Hindlimb muscle (tissue), 1 donor: ENCODE data around the gene CATSPERZ. TPM values are rescaled to one million over a fixed set of nuclear protein-coding genes. Genes with fewer than 3 reads are reported as not detected.

Experiments used
- DNase-seq: peaks from one replicate; pipeline ENCODE4 v3.0.0-alpha.2; 2013
- polyA plus RNA-seq: library from polyadenylated mRNA; unstranded; fragments of 120-200 nt; gene quantifications from one replicate; pipeline ENCODE4 v1.2.1, GENCODE V29; 2013; ENCODE audit not compliant: insufficient read length

The CATSPERZ gene
- polyA plus RNA-seq, 1 donor, result not detected

DNA sequence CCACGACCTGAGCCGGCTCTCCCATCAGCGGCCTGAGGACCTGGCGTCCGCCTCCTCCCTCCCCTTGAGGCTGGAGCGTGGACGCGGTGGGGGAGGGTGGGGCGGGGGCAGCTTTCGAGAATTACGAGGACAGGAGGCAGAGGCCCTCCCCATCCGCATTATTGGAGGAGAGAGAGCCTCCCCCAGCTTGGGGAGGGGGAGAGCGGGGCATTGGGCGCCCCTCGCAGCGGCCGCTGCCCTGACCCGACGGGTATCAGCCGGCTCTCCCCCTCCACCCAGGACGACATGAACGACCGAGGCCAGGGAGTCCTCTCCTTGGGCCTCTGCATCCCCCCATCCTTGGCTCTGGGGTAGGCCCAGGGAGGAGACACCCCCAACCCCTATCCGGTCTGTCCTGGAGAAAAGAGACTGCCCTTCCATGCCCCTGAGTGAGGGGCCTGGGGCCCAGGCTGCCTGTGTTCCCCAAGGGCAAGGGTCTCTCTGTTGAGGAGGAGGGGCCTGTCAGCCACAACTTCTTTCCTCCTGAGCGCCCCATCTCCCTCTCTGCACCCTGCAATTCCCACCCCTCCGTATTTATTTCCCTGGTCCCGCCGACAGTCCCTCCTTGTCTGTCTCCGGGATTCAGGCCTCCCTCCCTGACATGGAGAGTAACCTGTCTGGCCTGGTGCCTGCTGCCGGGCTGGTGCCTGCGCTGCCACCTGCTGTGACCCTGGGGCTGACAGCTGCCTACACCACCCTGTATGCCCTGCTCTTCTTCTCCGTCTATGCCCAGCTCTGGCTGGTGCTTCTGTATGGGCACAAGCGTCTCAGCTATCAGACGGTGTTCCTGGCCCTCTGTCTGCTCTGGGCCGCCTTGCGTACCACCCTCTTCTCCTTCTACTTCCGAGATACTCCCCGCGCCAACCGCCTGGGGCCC is 14.0 kb upstream of the CATSPERZ start:
- DNase-seq, result no peak

DNA sequence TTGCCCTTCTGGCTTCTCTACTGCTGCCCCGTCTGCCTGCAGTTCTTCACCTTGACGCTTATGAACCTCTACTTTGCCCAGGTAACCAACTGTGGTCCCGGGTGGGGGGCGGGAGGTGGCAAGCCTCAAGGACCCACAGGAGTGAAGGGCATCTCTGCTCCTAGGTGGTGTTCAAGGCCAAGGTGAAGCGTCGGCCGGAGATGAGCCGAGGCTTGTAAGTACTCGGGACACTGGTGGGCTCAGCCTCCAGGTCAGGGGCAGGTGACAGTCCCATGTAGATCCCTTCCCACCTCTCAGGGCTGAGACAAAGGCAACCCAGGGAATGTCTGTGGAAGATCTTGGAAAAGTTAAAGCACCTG is 13.4 kb upstream of the CATSPERZ start:
- no peak for DNase-seq

DNA sequence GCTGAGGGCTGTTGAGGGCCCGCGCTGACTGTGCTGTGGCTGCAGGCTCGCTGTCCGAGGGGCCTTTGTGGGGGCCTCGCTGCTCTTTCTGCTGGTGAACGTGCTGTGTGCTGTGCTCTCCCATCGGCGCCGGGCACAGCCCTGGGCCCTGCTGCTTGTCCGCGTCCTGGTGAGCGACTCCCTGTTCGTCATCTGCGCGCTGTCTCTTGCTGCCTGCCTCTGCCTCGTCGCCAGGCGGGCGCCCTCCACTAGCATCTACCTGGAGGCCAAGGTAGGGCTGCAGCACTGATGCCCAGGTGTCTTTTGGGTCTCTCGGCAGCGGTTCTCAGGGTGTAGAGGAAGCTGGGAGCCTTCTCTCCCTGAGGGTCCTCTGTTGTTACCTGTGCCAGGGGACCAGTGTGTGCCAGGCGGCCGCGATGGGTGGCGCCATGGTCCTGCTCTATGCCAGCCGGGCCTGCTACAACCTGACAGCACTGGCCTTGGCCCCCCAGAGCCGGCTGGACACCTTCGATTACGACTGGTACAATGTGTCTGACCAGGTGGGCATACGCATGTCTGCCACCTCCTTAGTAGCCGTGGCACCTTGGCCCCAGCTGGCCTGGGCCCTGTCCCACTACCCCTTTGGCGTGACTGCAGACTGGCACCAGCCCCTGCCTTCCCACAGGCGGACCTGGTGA is 12.3 kb upstream of the CATSPERZ start:
- DNase-seq, result no peak

DNA sequence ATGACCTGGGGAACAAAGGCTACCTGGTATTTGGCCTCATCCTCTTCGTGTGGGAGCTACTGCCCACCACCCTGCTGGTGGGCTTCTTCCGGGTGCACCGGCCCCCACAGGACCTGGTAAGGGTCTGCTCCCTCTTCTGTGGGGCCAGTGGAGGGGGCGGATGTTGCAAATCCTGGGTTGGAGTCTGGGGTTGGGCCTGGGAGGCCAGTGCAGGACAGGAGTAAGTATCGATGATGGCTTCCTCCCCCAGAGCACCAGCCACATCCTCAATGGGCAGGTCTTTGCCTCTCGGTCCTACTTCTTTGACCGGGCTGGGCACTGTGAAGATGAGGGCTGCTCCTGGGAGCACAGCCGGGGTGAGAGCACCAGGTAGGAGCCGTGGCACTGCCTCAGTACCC is 11.8 kb upstream of the CATSPERZ start:
- no peak for DNase-seq

DNA sequence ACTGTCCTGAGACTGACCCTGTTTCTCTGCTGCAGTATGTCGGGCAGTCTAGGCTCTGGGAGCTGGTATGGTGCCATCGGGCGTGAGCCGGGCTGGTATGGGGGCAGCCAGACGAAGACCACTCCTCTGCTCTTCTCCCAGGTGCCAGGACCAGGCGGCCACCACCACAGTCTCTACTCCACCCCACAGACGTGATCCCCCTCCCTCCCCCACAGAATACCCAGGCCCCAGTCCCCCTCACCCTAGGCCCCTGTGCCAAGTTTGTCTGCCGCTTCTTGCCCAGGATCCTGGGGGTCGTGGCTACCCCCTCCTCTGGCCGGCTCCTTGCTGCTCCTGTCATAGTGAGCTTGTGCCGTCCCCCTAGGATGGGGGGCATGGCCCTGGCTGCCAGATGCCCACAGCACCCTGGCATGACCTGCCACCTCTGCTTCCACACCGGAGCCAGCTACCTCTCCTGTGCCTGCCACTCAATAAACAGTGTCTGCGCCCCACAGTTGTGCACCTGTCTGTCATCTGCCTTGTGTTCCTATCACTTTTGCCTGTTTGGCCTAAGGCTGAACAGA is 11.1 kb upstream of the CATSPERZ start:
- DNase-seq, result no peak

DNA sequence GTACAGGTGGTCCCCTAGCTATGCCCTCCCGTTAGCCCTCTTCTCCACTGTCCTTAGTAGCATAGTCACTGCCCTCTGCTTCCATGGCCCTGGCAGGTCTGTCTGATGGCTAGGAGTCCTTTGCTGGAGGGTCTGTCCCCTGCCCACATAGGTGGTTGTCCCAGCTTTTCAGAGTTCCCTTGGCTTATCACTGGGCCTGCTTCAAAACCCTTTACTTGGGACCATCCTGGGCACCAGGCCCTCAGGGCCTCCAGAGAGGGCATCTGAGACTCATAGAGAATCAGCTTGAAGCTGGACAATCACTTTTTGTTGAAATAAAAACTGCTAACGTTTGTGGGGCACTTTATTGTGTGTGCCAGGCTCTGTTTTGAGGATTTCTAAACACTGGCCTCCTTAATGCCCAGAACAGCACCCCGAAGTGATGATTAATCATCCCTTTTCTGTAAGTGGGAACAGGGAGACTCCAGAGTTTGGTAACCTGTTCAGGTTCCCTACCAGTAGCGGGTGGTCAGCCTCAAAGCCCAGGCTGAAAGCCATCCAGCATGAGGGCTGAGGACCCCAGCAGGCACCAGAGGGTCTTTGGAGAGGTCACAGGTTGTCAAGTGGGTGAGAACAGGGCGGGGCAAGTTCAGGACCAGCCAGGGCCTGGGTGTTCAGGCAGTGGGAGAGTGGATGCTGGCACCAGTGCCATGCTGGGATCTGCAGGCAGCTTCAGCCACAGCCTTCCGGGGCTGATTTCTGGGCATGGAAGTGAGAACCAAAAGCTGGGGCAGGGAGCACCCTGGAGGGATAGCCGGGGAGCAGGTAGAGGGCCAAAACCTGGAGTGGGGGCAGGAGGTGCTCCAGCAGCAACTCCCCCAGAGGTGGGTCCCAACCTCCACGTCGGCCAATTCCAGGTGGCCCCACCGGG is 9.6 kb upstream of the CATSPERZ start:
- no peak for DNase-seq

DNA sequence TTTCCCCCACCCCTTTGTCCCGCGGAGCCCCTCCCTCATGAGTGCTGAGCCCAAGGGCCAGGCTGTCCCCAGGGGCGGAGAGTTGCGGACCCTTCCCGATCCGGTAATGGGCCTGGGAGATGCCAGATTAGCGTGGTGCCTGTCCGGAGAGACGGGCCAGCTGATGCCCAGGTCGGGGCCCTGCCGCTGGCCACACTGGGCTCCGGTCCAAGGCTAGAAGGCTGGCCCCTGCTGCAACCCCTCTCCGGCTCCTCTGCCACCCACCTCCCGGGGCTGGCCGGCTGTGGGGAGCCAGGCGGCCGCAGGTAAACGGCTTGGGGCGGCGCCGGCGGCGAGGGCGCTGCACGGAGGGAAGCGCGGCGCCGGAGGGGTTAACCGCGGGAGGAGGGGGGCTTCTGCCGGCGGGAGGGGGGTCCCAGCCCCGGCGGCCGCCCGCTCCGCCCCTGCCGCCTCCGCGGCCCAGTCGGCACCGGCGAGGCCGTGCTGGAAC is 8.9 kb upstream of the CATSPERZ start, which contains the start of gene KCNK4:
Gene KCNK4 (plus strand): TSS at position 41 of the 490 bp plus-strand sequence. CDS start 1,717 bp downstream, outside the sequence.
- DNase-seq, result no peak

DNA sequence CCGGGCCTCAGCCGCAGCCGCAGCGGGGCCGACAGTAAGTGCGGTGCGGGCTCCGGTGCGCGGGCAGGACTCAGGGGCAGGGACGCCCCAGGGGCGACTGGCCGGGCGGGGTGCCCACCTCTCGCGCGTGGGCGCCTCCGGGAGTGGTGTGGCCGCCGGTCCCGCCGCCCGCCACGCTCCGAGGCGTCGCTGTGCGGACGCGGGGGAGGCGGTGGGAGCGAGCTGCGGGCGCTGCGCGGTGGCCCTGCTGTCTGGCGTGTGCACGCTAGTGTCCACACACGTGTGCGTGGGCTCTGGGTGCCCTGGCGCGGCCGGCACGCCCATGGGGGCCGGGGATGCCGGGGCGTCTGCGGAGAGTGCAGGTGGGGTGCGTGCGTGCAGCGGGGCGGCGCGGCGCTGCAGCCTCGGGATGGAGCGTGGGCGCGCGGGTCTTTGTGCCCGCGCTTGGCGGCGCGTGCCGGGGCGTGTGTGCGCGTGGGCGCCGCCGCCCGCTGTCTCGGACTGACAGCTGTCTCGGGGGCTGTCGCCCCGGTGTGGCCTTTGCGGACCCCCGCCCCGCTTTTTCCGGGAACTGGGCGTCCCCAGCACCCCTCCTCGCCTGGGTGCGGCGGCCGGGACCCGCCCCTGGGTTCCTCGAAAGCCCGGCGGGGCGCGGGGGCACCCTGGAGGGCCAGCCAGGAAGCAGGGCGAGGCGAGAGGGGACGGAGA is 8.3 kb upstream of the CATSPERZ start:
- DNase-seq, result no peak

DNA sequence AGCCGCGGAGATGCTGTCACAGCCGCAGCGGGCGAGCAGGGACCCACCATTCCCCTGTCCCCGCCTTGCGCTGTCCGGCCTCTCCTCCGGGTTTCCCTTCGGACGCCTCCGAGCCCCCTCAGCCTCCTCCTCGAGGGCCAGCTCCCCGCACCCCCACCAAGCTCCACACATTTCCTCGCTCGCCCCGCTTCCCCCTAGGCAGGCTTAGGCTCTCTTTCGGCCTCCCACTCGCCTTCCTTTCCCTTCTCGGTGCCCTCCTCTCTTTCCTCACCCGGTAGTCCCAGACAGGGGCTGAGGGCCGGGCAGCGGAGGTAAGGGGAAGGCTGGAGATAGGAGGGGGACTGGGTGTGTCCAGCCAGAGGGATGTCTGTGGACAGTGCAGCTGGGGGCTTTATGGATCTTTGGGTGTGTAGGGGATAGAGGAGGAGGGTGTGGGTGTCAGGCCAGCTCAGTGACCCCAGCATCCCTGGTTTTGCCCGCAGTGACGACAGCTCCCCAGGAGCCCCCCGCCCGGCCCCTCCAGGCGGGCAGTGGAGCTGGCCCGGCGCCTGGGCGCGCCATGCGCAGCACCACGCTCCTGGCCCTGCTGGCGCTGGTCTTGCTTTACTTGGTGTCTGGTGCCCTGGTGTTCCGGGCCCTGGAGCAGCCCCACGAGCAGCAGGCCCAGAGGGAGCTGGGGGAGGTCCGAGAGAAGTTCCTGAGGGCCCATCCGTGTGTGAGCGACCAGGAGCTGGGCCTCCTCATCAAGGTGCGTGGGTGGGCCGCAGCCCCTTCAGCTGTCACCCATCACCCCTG is 7.5 kb upstream of the CATSPERZ start:
- no peak for DNase-seq

DNA sequence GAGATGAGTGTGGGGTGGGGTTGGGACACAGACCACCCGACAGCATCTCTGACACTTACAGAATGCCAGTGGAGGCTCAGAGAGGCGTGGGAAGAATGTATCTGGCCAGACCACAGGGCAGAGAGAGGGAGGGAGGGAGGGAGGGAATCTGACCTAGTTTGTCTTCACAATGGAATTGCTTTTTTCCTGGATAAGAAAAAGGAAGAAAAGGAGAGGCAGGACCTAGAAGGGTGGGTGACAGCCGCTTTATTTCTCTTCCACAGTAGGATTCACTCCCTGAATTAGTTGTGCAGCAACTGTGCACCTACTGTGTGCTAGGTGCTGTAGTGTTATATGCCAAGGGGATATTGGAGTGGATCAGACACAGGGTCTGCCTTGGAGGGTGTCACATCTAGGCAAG is 5.4 kb upstream of the CATSPERZ start:
- DNase-seq, result no peak

DNA sequence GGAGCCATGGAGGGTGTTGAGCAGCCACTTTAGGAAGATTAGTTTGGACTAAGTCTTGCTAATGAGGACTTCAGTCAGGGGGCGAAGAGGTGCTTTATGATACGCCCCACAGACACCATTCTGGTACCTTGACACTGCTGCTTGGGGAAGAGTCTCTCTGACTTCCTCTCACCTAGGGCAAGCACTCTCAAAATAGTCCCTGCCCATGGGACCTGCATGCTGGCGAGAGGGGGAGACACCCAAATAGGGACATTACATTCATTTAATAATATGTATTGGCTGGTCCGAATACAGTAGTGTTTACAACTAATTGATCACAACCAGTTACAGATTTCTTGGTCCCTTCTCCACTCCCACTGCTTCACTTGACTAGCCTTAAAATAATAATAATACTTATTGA is 4.4 kb upstream of the CATSPERZ start:
- no peak for DNase-seq

DNA sequence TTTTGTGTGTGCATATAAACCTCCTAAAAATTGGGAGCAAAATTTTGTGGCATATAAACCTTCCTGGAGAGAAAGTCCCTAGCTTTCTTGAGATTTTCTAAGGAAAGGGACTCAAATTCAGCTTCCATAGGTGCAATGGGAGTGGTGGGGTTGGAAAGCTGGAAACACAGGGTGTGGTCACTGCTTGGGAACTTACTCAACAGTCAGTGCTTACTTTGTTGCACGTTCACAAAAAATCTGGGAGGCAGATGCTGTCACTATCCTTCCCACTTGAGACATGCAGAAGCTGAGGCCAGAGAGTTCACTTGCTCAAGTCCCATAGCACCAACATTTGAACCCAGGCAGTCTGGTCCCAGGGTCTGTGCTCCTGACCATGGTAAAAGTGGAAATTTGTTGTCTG is 3.9 kb upstream of the CATSPERZ start:
- no peak for DNase-seq

DNA sequence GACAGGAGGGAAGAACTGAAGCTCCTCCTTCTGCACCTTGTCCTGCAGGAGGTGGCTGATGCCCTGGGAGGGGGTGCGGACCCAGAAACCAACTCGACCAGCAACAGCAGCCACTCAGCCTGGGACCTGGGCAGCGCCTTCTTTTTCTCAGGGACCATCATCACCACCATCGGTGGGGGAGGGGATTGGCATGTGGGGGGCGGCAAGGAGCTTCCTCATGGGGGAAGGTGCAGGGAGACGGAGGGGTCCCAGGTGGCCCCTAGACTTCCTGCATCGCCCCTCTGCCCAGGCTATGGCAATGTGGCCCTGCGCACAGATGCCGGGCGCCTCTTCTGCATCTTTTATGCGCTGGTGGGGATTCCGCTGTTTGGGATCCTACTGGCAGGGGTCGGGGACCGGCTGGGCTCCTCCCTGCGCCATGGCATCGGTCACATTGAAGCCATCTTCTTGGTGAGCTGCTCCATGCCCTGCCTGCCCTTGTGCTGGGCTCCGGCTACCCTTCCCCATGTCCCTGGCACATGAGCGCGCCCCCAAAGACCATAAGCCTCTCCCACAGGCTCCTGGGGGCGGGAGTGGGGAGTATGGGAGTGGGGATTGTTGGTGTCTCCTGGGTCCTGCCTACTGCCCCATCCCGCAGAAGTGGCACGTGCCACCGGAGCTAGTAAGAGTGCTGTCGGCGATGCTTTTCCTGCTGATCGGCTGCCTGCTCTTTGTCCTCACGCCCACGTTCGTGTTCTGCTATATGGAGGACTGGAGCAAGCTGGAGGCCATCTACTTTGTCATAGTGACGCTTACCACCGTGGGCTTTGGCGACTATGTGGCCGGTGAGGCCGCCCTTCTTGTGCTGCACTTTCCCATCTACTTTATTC is 3.1 kb upstream of the CATSPERZ start:
- no peak for DNase-seq

DNA sequence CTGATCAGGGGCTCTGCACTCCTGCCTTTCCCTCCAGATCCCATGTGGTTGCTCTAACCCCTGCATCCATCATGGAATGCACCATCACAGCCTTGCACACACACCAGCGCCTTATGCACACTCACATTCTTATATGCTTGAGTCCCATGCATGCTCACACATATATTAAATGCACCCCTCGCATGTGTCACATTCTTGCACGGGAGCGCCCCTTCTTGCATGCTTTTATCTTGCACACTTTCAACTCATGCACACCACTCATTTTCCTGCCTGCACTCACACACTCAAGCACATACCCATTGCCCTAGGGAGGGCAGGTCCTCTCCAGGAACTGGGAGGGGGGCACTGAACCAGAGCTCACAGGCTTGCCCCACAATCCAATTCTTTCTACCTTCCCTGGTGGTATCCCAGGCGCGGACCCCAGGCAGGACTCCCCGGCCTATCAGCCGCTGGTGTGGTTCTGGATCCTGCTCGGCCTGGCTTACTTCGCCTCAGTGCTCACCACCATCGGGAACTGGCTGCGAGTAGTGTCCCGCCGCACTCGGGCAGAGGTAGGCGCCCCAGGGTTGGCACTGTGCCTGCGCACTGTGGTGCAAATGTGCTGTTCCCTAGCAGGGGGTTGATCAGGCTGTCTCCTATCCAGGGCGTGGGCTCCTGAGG is 2.3 kb upstream of the CATSPERZ start:
- DNase-seq, result no peak

DNA sequence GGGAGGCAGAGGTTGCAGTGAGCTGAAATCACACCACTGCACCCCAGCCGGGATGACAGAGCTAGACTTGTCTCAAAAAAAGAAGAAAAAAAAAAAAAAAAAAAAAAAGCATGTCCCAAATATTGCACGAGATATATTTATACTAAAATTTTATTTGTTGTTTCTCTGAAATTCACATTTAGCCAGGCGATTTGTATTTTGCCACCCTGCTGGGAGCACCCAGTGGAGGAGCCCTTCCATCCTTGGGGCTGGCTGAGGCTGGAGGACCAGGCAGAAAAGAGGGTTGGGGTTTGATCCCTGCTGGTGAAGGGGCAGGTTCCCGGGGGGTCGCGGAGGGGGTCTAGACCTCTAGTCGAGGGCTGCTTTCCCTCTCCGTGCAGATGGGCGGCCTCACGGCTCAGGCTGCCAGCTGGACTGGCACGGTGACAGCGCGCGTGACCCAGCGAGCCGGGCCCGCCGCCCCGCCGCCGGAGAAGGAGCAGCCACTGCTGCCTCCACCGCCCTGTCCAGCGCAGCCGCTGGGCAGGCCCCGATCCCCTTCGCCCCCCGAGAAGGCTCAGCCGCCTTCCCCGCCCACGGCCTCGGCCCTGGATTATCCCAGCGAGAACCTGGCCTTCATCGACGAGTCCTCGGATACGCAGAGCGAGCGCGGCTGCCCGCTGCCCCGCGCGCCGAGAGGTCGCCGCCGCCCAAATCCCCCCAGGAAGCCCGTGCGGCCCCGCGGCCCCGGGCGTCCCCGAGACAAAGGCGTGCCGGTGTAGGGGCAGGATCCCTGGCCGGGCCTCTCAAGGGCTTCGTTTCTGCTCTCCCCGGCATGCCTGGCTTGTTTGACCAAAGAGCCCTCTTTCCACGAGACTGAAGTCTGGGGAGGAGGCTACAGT is 952 bp upstream of the CATSPERZ start:
- peak; percentile 64 for DNase-seq

DNA sequence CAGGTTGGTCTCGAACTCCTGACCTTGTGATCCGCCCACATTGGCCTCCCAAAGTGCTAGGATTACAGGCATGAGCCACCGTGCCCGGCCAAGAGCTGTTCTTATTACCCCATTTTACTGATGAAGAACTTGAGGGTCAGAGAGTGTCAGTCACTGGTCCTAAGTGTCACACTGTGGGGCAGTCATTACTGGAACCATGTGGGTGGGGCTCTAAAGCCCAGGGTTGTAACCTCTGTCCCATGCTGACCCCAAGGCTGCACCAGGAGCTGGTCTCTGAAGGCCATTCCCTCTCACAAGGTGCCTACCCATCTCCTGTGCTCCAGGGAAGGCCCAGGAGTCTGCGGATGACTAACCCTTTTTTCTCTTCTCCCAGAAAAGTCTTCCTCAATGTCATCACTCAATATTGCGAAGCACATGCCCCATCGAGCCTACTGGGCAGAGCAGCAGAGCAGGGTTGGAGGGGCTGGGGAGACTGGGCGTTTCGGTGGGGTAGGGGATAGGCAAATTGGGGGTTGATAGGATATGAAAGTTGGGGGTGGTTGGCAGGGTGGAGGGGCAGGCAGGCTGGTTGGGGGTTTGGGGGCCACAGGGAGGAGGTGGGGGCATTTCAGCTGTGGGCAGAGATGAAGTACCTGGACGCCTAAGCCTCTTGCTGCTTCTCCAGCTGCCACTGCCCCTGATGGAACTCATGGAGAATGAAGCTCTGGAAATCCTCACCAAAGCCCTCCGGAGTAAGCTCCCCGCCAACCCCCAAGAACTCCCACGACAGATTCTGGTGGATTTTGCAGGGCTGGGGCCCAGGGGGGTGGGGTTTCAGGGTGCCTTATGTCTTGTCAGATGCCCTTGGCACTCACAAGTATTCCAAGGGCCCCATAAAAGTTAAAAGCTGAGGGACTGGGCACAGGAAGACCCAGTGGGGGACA is 3.2 kb downstream of the CATSPERZ start:
- no peak for DNase-seq

DNA sequence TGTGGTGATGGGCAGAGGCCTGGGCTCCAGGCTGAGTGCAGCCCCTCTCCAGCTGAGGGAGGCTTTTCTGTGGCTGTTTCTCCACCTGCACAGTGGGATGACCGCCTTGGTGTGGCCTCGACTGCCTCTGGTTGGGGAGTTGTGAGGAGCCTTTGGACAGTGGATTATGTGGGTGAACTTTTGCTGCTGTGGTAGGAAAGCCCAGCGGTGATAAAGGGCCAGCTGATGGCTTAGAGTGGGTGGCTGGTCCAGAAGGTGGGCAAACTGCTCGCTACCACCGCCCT is 3.8 kb downstream of the CATSPERZ start:
- DNase-seq, result no peak
